Activated CD8-positive, alpha-beta memory T cell treated with anti-CD3 and anti-CD28 coated beads, Interleukin-2, amount 10 ng/mL, durations not matched to agents 7 days and 5 days (primary cell): ENCODE data around the gene PDK2. TPM values are rescaled to one million over a fixed set of nuclear protein-coding genes. Genes with fewer than 3 reads are reported as not detected.

ENCODE experiments used
- ATAC-seq: fragments of 150-1000 bp; cut with Tn5 transposase; one replicate; pipeline ENCODE4 v1.10.0; 2021; ENCODE audit warnings: moderate library complexity
- CTCF ChIA-PET: fragments of 350-600 bp; sonication (Branson Sonifier 250); formaldehyde crosslinking; loops from one replicate; lab custom pipeline; 2021; ENCODE audit warnings: antibody characterized with exemption; lab: Charles Lee
- DNase-seq: peaks from one replicate; pipeline ENCODE4 v3.0.0-alpha.2; 2020
- H3K27ac Mint-ChIP-seq: one replicate; pipeline ENCODE4 v1.8.0; 2021; ENCODE audit warnings: mild to moderate bottlenecking, mixed read lengths
- H3K27me3 Mint-ChIP-seq: one replicate; pipeline ENCODE4 v1.8.0; 2021; ENCODE audit warnings: mixed read lengths
- H3K36me3 Mint-ChIP-seq: one replicate; pipeline ENCODE4 v1.8.0; 2021; ENCODE audit warnings: mild to moderate bottlenecking, mixed read lengths
- H3K4me1 Mint-ChIP-seq: one replicate; pipeline ENCODE4 v1.8.0; 2021; ENCODE audit warnings: mixed read lengths
- H3K4me3 Mint-ChIP-seq: one replicate; pipeline ENCODE4 v1.8.0; 2021; ENCODE audit warnings: mild to moderate bottlenecking, moderate library complexity, mixed read lengths
- H3K9me3 Mint-ChIP-seq: one replicate; pipeline ENCODE4 v1.8.0; 2022; ENCODE audit warnings: low read depth, mixed read lengths
- total RNA-seq, 2 experiments: library from RNA; stranded (reverse); gene quantifications; one replicate each; pipeline ENCODE4 v1.2.3, GENCODE V29; 2021

The PDK2 gene
- total RNA-seq, 2 experiments from 2014 or later: 13.6 to 20.9 TPM

DNA sequence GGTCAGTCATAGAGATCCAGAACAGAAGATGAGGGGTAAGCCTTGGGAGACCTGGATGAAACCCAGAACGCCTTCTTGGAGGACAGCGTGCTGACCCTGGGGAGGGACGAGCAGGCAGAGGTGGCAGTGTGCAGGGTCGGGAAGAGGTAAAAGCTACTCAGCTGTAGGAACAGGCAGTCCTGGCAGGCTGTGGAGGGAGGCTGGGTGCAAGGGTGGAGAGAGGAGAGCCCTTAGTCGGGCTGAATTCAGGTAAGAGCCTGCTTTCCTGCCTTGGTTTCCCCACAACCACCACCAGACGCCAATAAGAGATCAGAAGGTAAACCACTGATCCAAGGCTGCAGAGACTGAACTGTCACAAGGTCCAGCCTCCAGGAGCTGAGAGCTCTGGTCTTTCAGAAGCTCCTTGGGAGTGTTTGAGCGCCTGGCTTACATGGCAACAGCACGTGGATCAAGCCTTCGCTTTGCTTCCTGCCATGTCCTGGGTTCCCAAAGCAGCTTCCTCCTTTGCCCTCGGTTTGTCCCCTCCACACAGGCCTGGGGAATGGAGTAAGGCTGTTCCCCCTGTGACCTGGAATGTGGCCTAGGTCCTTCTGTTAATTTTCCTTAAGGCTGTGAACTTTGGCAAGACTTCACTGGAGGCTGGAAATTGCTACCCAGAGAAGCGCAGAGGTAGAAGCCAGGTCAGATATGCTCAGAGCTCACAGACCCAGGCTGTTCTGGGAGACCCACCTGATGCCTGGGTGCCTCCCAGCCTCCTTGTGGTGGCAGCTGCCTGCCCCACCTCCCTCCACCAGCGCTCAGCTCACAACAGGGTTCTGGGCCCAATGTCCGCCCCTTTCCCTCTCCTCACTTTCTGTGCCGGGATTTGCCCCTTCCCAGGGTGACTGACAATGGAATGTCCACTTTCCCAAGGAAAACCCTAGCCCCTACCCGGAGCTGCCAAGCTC is 3.9 kb upstream of the PDK2 start:
- Mint-ChIP-seq H3K4me3 (no peak overlapping the region), H3K27me3 (no peaks in the 10 kb centered on the region), H3K27ac (no peak overlapping the region), H3K4me1 (peaks cover 15% of the 10 kb centered on the region), H3K36me3 (no peaks in the 10 kb centered on the region), H3K9me3 (no peaks in the 10 kb centered on the region)
- no peak for DNase-seq
- CTCF ChIA-PET: interaction anchor here (0.9 to 5.3 kb wide), 6 partner anchors 10 to 71 kb away, joined by 3 to 58 read pairs (median 3); no protein-coding TSS in a partner anchor
- no peak for ATAC-seq

DNA sequence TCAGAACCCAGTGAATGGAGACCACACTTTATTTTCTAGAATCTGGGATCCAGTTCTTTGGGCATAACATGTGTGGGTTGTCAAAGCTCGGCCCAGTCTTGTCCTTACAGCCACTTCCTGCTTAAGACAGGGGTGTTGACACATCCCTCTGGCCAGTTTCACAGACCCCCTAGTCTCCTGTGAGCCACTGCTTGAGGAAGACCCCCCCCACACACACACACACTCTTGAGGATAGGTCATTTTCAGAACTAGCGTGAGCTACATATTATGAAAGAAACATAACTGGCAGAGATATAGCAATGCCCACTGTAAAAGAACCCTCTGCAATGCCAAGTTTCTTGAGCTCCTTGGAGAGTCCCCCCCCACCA is 3.2 kb upstream of the PDK2 start:
- H3K27me3 Mint-ChIP-seq: no peaks in the 10 kb centered on the region

DNA sequence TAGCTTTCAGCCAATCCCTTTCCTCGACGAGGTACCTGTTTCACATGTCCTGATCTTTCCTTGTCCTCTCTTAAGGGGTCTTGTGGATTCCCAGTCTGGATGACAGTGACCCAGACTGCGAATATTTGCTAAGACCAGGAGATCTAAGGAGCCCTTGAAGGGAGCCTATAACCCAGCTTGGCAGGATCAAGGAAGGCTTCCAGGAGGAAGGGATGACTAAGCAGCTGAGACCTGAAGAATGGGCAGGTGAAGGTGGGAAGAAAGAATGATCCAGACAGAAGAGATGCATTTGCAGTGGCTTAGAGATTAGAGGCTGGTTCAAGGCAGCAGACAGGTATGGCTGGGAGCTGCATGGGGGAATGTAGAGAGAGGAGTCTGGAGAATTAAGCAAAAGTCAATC is 1.9 kb upstream of the PDK2 start:
- H3K4me3 Mint-ChIP-seq: no peak overlapping the region
- H3K9me3 Mint-ChIP-seq: no peaks in the 10 kb centered on the region
- CTCF ChIA-PET: interaction anchor here (0.6 to 5.3 kb wide), 15 partner anchors 10 to 526 kb away, joined by 3 to 58 read pairs (median 5); partner anchors contain the start of genes SAMD14 and SGCA

More for the DNA sequence above, 3.2 kb upstream of the PDK2 start:
- no peak for DNase-seq
- no peak for ATAC-seq
- peaks cover 17% of the 10 kb centered on the region for H3K4me1 Mint-ChIP-seq
- H3K9me3 Mint-ChIP-seq: no peaks in the 10 kb centered on the region
- CTCF ChIA-PET: interaction anchor here (0.6 to 5.3 kb wide), 13 partner anchors 9 to 385 kb away, joined by 3 to 58 read pairs (median 3); no protein-coding TSS in a partner anchor
- no peaks in the 10 kb centered on the region for H3K36me3 Mint-ChIP-seq
- H3K4me3 Mint-ChIP-seq: no peak overlapping the region
- no peak overlapping the region for H3K27ac Mint-ChIP-seq

DNA sequence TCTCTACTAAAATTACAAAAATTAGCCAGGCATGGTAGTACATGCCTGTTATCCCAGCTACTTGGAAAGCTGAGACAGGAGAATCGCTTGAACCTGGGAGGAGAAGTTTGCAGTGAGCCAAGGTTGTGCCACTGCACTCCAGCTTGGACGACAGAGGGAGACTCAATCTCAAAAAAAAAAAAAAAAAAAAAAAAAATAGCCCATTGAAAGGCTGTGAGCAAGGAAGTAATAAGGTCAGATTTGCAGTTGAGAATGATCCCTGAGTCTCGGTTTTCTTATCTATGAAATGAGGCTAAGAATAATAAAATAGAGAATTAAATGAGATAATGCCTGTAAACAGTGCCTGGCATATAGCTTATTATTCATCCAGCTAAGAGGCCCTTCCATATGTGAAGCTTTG is 1.3 kb upstream of the PDK2 start:
- H3K36me3 Mint-ChIP-seq: no peaks in the 10 kb centered on the region
- H3K27ac Mint-ChIP-seq: peak overlapping the region; percentile 91
- H3K9me3 Mint-ChIP-seq: no peaks in the 10 kb centered on the region
- ATAC-seq (no peak), DNase-seq (no peak)
- peak overlapping the region; percentile 96 for H3K4me3 Mint-ChIP-seq
- H3K27me3 Mint-ChIP-seq: no peaks in the 10 kb centered on the region
- CTCF ChIA-PET: interaction anchor here (0.6 to 5.3 kb wide), 55 partner anchors 9 to 536 kb away, joined by 3 to 58 read pairs (median 5); partner anchors contain the start of genes ITGA3, PPP1R9B, SAMD14 and SGCA
- H3K4me1 Mint-ChIP-seq: peaks cover 19% of the 10 kb centered on the region

More for the DNA sequence above, 1.9 kb upstream of the PDK2 start:
- no peaks in the 10 kb centered on the region for H3K36me3 Mint-ChIP-seq
- H3K27me3 Mint-ChIP-seq: no peaks in the 10 kb centered on the region
- peaks cover 17% of the 10 kb centered on the region for H3K4me1 Mint-ChIP-seq
- no peak overlapping the region for H3K27ac Mint-ChIP-seq
- DNase-seq: no peak
- no peak for ATAC-seq

DNA sequence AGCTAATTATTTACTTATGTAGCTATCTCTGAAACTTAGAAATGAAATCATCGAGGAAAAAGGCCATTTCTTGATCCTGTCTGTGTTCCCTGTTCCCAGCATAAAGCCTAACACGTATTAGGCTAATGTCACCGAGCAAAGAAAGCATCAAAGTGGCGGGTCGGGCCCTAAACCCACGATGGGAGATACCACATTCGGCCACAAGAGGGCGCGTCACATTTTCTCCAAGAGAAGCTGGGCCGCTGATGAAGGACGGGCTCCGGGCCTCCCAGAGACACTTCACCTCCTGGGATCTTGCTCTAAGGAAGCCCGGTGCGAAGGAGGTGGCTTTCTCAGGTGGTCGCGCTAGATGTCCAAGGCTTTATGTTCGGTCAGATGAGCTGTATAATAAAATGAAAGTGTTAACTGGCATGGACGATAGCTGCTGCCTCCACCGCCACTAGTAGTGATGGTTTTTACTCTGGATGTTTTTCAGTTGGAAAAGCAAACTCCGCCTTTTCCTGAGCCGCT is 853 bp upstream of the PDK2 start:
- DNase-seq (peak; percentile 92), ATAC-seq (peak; percentile 43)
- CTCF ChIA-PET: interaction anchor here (0.7 to 5.3 kb wide), 60 partner anchors 9 to 537 kb away, joined by 3 to 58 read pairs (median 5); partner anchors contain the start of genes ITGA3, PPP1R9B, SAMD14 and SGCA

DNA sequence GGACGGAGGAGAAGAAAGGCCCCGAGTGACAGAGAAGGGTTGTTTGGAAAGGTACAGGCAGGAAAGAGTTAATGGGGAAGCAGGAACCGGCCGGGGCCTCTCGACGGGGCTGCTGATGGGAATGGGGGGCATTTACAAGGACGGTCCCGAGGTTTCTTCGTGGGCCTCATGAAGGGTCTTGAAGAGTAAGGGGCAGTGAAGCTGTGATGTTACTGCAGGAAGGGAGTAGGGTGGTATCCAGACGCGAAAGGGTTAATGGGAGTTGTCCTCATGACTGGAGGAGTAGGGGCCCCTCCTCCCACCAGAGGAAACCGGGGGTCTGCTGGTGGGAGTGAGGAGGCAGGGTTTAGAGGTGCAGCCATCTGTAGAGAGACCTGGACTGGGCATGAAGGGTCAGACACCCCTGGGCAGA is 481 bp downstream of the PDK2 start:
- H3K4me1 Mint-ChIP-seq: peaks cover 31% of the 10 kb centered on the region
- H3K9me3 Mint-ChIP-seq: no peaks in the 10 kb centered on the region
- H3K4me3 Mint-ChIP-seq: peak overlapping the region; percentile 96
- H3K27me3 Mint-ChIP-seq: no peaks in the 10 kb centered on the region
- CTCF ChIA-PET: interaction anchor here (1.0 to 6.7 kb wide), 6 partner anchors 8 to 104 kb away, joined by 3 to 35 read pairs (median 22); partner anchors contain the start of genes ITGA3 and PPP1R9B
- DNase-seq (no peak), ATAC-seq (no peak)
- H3K36me3 Mint-ChIP-seq: no peaks in the 10 kb centered on the region
- H3K27ac Mint-ChIP-seq: peak overlapping the region; percentile 91

More for the DNA sequence above, 853 bp upstream of the PDK2 start:
- Mint-ChIP-seq H3K27me3 (no peaks in the 10 kb centered on the region), H3K4me1 (peaks cover 19% of the 10 kb centered on the region), H3K9me3 (no peaks in the 10 kb centered on the region), H3K4me3 (peak overlapping the region; percentile 96), H3K36me3 (no peaks in the 10 kb centered on the region), H3K27ac (peak overlapping the region; percentile 91)

DNA sequence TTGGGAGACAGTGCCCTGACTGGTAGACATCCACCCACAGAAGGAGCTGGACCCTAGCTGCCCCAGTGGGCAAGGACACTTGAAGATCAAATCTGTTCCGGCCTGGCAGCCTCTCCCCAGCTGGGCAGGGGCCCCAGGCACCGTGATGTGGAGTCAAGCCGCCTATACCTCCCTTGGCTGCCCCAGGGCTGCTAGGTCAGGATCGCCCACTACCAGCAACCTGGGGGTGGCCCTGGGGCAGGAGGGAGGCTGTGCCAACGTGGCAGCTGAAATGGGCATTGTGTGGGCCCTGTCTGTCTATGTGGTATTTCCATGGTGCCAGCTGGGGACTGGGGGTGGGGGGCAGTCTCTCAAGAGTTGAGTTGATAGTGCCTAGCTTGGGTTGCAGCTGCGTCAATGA is 941 bp downstream of the PDK2 start:
- H3K4me1 Mint-ChIP-seq: peaks cover 31% of the 10 kb centered on the region
- H3K27ac Mint-ChIP-seq: no peak overlapping the region

DNA sequence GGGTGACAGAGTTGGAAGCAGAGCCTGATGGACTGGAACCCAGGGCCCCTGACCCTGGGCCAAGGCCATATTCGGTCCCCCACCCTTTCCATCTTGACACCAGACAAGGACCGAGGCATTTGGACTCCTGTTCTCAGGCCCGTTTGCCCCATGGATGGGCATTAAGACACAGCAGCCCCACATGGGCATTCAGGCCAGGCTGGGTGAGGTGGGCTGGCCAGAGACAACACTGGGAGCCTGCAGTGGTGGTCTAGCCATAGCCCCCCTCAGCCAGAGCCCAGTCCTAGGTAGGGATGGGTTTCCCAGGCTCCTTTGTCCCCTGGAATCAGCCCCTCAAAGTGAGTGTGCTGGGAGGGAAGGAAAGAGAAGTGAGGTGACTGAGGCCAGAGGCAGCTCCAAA is 1.6 kb downstream of the PDK2 start:
- no peaks in the 10 kb centered on the region for H3K27me3 Mint-ChIP-seq

More for the DNA sequence above, 941 bp downstream of the PDK2 start:
- Mint-ChIP-seq H3K27me3 (no peaks in the 10 kb centered on the region), H3K4me3 (peak overlapping the region; percentile 96), H3K36me3 (no peaks in the 10 kb centered on the region), H3K9me3 (no peaks in the 10 kb centered on the region)
- ATAC-seq (no peak), DNase-seq (no peak)
- CTCF ChIA-PET: interaction anchor here (0.7 to 6.7 kb wide), 8 partner anchors 9 to 104 kb away, joined by 3 to 35 read pairs (median 10); partner anchors contain the start of genes ITGA3 and PPP1R9B

DNA sequence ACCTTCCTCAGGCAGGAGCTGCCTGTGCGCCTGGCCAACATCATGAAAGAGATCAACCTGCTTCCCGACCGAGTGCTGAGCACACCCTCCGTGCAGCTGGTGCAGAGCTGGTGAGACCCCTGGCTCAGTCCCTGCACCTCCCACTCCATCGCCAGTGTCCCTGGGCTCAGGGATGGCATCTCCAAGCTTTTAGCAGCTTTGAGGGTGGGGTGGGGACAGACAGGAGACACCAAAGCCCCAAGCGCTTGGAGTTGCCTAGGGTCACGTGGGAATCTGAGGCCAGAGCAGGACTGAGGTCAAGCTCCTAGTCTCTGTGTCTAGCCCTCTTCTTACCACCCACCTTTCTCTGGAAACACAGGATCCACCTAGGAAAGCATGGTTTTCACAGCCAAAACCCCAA is 2.3 kb downstream of the PDK2 start:
- no peaks in the 10 kb centered on the region for H3K9me3 Mint-ChIP-seq
- H3K4me3 Mint-ChIP-seq: no peak overlapping the region
- H3K27me3 Mint-ChIP-seq: no peaks in the 10 kb centered on the region
- CTCF ChIA-PET: interaction anchor here (1.1 to 6.7 kb wide), 6 partner anchors 10 to 105 kb away, joined by 3 to 35 read pairs (median 4); partner anchors contain the start of gene ITGA3
- no peaks in the 10 kb centered on the region for H3K36me3 Mint-ChIP-seq
- no peak overlapping the region for H3K27ac Mint-ChIP-seq
- peaks cover 31% of the 10 kb centered on the region for H3K4me1 Mint-ChIP-seq
- DNase-seq: no peak
- ATAC-seq: no peak

More for the DNA sequence above, 1.6 kb downstream of the PDK2 start:
- Mint-ChIP-seq H3K27ac (peak overlapping the region; percentile 34), H3K9me3 (no peaks in the 10 kb centered on the region), H3K36me3 (no peaks in the 10 kb centered on the region), H3K4me3 (no peak overlapping the region), H3K4me1 (peaks cover 31% of the 10 kb centered on the region)
- DNase-seq (no peak), ATAC-seq (no peak)
- CTCF ChIA-PET: interaction anchor here (1.1 to 6.7 kb wide), 4 partner anchors 9 to 43 kb away, joined by 3 to 35 read pairs (median 4); partner anchors contain the start of gene ITGA3

DNA sequence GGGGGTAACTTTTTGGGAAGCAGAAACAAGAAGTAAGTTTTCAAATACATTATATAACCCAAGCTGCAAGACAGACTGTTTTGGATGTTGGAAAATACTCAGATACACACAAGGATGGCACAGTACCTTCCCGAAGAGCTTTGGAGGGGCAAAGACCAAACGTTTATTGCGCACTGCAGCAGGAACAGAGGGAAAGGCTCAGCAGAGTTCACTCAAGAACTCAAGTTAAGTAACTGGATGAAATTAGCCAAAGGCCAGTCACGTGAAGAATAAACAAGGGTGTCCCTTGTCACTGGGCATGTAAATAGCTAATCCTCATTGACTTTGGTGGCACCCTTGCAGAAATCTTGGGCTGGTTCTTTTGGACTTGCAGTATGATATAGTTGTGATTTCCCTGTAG is 2.8 kb downstream of the PDK2 start:
- peaks cover 31% of the 10 kb centered on the region for H3K4me1 Mint-ChIP-seq
- H3K9me3 Mint-ChIP-seq: no peaks in the 10 kb centered on the region
- DNase-seq (no peak), ATAC-seq (no peak)
- CTCF ChIA-PET: interaction anchor here (0.9 to 6.7 kb wide), 5 partner anchors 10 to 104 kb away, joined by 3 to 35 read pairs (median 3); no protein-coding TSS in a partner anchor
- no peak overlapping the region for H3K27ac Mint-ChIP-seq
- H3K36me3 Mint-ChIP-seq: no peaks in the 10 kb centered on the region
- no peaks in the 10 kb centered on the region for H3K27me3 Mint-ChIP-seq
- H3K4me3 Mint-ChIP-seq: no peak overlapping the region

DNA sequence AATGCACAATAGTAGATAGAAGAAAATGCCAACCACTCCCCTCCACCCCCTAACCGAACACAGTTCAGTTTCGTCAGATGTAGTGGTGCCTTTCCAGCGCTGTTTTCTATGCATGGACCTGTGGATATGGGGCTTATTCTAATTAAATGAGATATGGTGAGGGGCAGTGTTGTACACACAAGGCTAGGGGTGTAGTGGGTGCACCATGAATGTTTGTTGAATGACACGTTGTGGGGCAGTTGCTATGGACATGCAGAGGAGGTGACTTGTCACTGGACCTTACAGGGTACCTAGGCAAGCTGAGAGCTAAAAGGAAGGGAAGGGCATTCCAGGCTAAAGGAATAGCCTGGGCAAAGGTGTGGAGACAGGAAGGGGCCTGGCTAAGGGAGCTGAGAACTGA is 3.4 kb downstream of the PDK2 start:
- H3K36me3 Mint-ChIP-seq: no peaks in the 10 kb centered on the region
- no peak for ATAC-seq
- DNase-seq: no peak
- peaks cover 31% of the 10 kb centered on the region for H3K4me1 Mint-ChIP-seq
- no peak overlapping the region for H3K4me3 Mint-ChIP-seq
- H3K9me3 Mint-ChIP-seq: no peaks in the 10 kb centered on the region
- H3K27ac Mint-ChIP-seq: no peak overlapping the region
- CTCF ChIA-PET: interaction anchor here (0.9 to 6.7 kb wide), 4 partner anchors 11 to 102 kb away, joined by 3 to 35 read pairs (median 4); no protein-coding TSS in a partner anchor
- H3K27me3 Mint-ChIP-seq: no peaks in the 10 kb centered on the region

DNA sequence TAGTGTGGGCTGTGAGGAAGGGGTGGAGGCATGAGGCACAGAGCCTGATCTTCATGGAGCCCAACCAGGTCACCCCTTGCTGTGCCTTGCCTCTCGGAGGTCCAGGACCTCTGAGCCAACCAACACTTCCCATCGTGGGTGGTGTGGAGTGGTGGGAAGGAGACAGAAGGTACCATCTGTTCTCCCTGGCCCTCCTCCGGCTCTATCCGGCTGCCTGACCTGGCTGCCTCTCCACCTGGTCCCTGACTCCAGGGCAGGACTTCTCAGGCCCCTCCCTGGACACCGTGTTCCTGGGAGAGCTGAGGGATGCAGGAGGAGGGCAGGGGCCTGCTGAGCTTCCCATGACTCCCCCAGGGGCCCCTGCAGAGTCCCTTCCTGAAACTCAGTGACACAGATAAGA is 3.9 kb downstream of the PDK2 start:
- Mint-ChIP-seq H3K4me1 (peaks cover 31% of the 10 kb centered on the region), H3K27me3 (no peaks in the 10 kb centered on the region), H3K4me3 (no peak overlapping the region), H3K9me3 (no peaks in the 10 kb centered on the region), H3K36me3 (no peaks in the 10 kb centered on the region), H3K27ac (no peak overlapping the region)
- CTCF ChIA-PET: interaction anchor here (1.5 to 6.7 kb wide), 3 partner anchors 11 to 101 kb away, joined by 5 to 35 read pairs (median 7); no protein-coding TSS in a partner anchor
- DNase-seq: no peak
- ATAC-seq: no peak

DNA sequence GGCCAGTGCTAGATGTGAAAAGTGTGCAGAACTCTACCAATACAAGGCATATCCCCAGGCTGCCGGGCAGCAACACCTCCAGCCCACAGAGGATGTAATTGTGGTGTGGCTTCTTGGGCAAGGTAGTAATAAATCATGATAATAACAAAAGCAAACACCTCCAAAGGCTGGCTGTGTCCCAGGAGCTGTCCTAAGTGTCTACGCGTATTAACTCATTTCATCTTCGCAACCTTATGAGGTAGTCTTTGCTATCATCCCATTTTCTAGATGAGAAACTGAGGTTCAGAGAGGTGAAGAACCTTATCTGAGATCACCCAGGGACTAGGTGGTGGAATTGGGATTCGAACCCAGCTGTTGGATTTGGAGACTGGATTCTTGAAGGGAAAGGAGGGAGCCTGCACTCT is 5.3 kb downstream of the PDK2 start:
- H3K36me3 Mint-ChIP-seq: no peaks in the 10 kb centered on the region
- H3K27ac Mint-ChIP-seq: no peak overlapping the region
- ATAC-seq (no peak), DNase-seq (no peak)
- H3K4me3 Mint-ChIP-seq: no peak overlapping the region
- no peaks in the 10 kb centered on the region for H3K9me3 Mint-ChIP-seq
- no peaks in the 10 kb centered on the region for H3K27me3 Mint-ChIP-seq
- CTCF ChIA-PET: interaction anchor here (0.7 to 6.7 kb wide), 6 partner anchors 8 to 297 kb away, joined by 3 to 35 read pairs (median 4); partner anchors contain the start of gene LRRC59
- H3K4me1 Mint-ChIP-seq: peaks cover 24% of the 10 kb centered on the region
